AG09309 (cell line): ENCODE data around the gene ZNF787.

Experiments used
- DNase-seq: peaks from one replicate; pipeline ENCODE4 v3.0.0-alpha.2; 2010; ENCODE audit warnings: low read depth
- H3K4me3 ChIP-seq: 2 replicates; pipeline ENCODE4 v1.5.1; 2011; ENCODE audit warnings: mild to moderate bottlenecking, low read depth, low read length, moderate library complexity; ENCODE audit not compliant: control insufficient read depth
- CTCF ChIP-seq: IDR thresholded peaks from 2 replicates; pipeline ENCODE4 v1.5.1; 2011; ENCODE audit warnings: mild to moderate bottlenecking, low read depth, low read length, inconsistent platforms; ENCODE audit not compliant: insufficient read depth, control insufficient read depth; ENCODE audit errors: missing control alignments

The ZNF787 gene

DNA sequence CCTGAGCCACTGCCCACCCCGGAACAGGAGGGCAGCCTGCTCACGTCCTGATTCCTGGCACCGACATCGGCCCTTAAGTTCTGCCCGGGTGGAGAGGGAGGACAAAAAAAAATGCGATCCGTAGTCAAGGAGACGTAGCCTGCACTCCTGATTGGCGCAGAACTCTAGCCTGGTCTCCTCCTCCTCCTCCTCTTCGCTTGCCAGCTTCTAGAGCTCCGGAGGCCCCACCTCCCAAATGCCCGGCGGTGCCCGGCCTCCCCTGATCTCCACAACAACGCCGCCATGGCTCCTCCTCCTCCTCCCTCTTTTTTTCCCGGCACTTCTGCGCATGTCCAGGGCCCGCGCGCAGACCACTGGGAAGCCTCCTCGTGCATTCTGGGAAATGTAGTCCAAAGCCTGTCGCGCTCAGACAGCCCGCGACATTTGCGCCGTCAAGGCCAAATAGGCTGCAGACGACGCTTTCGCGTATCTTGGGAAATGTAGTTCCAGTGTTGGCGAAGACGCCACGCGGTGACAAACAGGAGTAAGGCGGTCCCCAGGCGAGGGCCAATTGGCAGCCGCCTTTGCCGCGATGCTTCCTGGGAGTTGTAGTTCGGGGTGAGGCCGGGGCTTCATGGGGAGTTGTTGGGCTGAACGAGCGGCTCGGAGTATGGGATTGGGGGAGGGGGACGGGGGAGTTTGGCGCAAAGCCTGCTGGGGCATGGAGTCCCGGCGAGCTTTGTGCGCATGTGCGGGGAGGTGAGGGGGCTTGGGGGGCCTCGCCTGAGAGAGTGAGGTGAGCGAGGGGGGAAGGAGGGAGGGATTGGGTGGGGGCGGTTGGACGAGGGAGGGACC, 19.7 kb upstream of the ZNF787 start, which contains the start of gene ZNF444:
ZNF444 (plus strand) TSS at position 705 of the 834 bp plus-strand sequence. CDS start 5,625 bp downstream, outside the sequence.
- no peak for TF ChIP-seq CTCF
- peak within 1 kb of the TSS; percentile 74 for H3K4me3 ChIP-seq
- DNase-seq, result peak; percentile 98

DNA sequence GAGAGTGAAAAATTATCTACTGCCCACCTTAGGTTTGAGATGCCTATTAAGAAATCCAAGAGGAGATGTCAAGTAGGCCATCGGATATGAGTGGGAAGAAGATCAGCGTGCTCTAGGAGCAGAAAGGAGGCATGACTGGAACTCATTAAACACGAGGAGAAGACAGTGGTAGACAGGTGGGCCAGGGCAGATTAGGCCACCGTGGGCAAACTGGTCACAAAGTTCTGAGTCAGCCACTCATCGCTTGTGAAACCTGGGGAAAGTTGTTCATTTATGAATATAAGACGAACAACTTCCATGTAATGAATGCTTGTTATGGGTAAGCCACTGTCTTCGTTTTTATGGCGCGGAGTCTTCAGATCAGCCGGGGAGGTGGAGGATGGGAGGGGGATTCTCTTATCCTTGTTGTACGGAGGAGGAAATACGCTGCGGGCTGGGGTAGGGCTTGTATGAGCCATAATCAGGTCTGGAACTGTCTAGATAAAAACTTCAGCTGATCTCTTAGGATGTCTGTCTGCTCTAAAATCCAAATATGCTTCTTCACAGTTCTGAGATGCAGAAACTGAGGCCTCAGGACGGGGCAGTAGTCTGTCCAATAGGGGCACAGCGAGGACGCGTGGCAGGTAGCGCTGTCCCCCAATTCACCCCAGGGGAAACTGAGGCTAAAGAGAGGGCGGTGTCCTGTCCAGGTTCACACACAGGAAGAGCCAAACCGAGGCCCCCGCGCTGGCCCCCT, 18.9 kb upstream of the ZNF787 start:
- peak overlapping the region; percentile 74 for H3K4me3 ChIP-seq
- TF ChIP-seq CTCF, result no peak
- DNase-seq, result no peak

DNA sequence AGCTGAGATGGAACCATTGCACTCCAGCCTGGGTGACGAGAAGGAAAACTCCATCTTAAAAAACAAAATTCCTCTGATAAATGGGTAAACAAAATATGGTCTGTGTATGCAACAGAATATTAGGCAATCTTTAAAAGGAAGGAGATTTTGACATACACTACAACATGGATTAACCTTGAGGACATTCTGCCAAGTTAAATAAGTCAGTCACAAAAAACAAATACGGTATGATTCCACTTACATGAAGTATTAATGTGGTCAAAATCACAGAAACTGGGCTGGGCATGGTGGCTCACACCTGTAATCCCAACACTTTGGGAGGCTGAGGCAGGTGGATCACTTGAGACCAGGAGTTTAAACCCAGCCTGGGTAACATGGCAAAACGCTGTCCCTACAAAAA, 17.0 kb upstream of the ZNF787 start:
- H3K4me3 ChIP-seq, result no peak overlapping the region
- no peak for DNase-seq
- TF ChIP-seq CTCF, result no peak

DNA sequence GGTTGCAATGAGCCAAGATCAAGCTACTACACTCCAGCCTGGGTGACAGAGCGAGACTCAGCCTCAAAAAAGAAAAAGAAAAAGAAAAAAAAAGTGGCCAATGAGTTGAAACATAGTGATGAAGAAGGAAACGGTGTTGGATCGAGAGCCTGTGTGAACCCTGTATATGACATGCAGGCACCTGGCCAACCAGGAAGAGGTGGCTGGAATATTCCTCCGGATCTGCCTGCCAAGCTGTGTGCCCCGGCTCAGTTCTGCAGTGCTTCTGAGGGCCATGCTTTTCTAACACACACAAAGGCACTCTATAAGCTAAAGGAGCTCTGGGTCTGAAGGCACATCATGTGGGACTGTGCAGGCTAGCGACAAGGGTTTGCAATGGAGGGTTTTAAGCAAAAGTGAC, 16.3 kb upstream of the ZNF787 start:
- no peak for DNase-seq
- TF ChIP-seq CTCF, result no peak
- no peak overlapping the region for H3K4me3 ChIP-seq

DNA sequence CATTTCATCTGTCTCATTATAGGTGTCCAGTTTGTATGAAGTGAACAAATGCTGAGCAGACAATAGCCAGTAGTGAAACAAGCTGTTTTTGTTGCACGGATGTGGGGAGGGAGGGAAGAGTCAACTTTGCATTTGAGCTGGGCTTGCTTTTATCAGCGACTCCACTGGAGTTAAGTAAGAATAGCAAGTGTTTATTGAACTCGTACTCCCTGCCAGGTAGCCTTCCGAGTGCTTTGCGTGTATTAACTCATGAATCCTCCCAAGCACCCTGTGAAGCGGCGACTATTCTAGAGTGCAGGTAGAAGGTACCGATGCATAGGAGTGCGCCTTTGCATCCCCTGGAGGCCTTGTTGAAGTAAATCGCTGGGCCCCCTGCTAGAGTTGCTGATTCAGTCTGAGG, 15.3 kb upstream of the ZNF787 start:
- TF ChIP-seq CTCF, result no peak
- no peak overlapping the region for H3K4me3 ChIP-seq
- no peak for DNase-seq

GRCh38 chr19:56134654-56134921, 13.5 kb upstream of the ZNF787 start:
- H3K4me3 ChIP-seq, result no peak overlapping the region
- DNase-seq, result no peak

More at GRCh38 chr19:56134654-56134921, 13.5 kb upstream of the ZNF787 start:
- TF ChIP-seq CTCF, result no peak
